Measurements from ENCODE around the gene CLIC4. TPM values are rescaled to one million over a fixed set of nuclear protein-coding genes. Genes with fewer than 3 reads are reported as not detected.
"Not testable (repeated sequence)": the region's sequence is repeated elsewhere in the genome, so short reads cannot be mapped to it uniquely, and the experiment has no call there.

Gene CLIC4
- total RNA-seq, 2 donors from 2014 or later = 740 to 777 TPM

DNA sequence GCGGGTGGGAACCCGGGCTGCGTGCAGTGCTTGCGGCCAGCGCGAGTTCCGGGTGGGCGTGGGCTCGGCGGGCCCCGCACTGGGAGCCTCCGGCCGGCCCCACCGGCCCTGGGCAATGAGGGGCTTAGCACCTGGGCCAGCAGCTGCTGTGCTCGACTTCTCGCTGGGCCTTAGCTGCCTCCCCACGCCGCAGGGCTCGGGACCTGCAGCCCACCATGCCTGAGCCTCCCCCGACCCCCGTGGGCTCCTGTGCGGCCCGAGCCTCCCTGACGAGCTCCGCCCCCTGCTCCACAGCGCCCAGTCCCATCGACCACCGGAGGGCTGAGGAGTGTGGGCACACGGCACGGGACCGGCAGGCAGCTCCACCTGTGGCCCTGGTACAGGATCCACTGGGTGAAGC, 23.7 kb upstream of the CLIC4 start:
- H3K4me1 ChIP-seq (ENCODE audit: control insufficient read depth in 1 of 2, low read depth in 2 of 2) = peaks cover 21 to 41% of the 10 kb centered on the region in 2 donors
- H3K27ac ChIP-seq = no peak overlapping the region

DNA sequence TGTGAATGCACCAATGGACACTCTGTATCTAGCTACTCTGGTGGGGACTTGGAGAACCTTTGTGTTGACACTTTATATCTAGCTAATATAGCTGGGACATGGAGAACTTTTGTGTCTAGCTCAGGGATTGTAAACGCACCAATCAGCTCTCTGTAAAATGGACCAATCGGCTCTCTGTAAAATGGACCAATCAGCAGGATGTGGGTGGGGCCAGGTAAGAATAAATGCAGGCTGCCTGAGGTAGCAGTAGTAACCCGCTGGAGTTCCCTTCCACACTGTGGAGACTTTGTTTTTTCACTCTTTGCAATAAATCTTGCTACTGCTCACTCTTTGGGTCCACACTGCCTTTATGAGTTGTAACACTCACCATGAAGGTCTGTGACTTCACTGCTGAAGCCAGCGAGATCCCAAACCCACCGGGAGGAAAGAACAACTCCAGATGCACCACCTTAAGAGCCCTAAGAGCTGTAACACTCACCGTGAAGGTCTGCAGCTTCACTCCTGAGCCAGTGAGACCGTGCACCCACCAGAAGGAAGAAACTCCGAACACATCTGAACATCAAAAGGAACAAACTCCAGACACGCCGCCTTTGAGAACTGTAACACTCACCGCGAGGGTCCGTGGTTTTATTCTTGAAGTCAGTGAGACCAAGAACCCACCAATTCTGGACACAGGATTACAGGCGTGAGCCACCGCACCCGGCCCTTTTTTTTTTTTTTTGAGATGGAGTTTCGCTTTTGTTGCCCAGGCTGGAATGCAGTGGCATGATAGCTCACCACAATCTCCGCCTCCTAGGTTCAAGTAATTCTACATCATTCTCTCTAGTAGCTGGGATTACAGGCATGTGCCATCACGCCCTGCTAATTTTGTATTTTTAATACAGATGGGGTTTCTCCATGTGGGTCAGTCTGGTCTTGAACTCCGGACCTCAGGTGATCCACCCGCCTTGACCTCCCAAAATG, 22.9 kb upstream of the CLIC4 start:
- H3K27me3 ChIP-seq (replicated peaks; ENCODE audit: insufficient read depth); DNase-seq (ENCODE audit: low spot score); ATAC-seq (ENCODE audit: insufficient number of reproducible peaks, low FRiP score, low read depth); H3K9me3 ChIP-seq; H3K27ac ChIP-seq; H3K36me3 ChIP-seq; H3K4me3 ChIP-seq: not testable (repeated sequence)
- H3K4me1 ChIP-seq (ENCODE audit: control insufficient read depth in 1 of 2, low read depth in 2 of 2) = peaks cover 24 to 41% of the 10 kb centered on the region in 2 donors

More for the DNA sequence above, 23.7 kb upstream of the CLIC4 start:
- TF ChIP-seq, protein P1, sequence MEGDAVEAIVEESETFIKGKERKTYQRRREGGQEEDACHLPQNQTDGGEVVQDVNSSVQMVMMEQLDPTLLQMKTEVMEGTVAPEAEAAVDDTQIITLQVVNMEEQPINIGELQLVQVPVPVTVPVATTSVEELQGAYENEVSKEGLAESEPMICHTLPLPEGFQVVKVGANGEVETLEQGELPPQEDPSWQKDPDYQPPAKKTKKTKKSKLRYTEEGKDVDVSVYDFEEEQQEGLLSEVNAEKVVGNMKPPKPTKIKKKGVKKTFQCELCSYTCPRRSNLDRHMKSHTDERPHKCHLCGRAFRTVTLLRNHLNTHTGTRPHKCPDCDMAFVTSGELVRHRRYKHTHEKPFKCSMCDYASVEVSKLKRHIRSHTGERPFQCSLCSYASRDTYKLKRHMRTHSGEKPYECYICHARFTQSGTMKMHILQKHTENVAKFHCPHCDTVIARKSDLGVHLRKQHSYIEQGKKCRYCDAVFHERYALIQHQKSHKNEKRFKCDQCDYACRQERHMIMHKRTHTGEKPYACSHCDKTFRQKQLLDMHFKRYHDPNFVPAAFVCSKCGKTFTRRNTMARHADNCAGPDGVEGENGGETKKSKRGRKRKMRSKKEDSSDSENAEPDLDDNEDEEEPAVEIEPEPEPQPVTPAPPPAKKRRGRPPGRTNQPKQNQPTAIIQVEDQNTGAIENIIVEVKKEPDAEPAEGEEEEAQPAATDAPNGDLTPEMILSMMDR (IDR thresholded peaks at IDR 0.05) = no peak
- no peaks in the 10 kb centered on the region for H3K27me3 ChIP-seq (replicated peaks; ENCODE audit: insufficient read depth)
- DNase-seq (ENCODE audit: low spot score) (no peak), ATAC-seq (ENCODE audit: insufficient number of reproducible peaks, low FRiP score, low read depth) (no peak)
- H3K4me3 ChIP-seq = no peak overlapping the region
- H3K9me3 ChIP-seq = no peaks in the 10 kb centered on the region
- no peaks in the 10 kb centered on the region for H3K36me3 ChIP-seq

DNA sequence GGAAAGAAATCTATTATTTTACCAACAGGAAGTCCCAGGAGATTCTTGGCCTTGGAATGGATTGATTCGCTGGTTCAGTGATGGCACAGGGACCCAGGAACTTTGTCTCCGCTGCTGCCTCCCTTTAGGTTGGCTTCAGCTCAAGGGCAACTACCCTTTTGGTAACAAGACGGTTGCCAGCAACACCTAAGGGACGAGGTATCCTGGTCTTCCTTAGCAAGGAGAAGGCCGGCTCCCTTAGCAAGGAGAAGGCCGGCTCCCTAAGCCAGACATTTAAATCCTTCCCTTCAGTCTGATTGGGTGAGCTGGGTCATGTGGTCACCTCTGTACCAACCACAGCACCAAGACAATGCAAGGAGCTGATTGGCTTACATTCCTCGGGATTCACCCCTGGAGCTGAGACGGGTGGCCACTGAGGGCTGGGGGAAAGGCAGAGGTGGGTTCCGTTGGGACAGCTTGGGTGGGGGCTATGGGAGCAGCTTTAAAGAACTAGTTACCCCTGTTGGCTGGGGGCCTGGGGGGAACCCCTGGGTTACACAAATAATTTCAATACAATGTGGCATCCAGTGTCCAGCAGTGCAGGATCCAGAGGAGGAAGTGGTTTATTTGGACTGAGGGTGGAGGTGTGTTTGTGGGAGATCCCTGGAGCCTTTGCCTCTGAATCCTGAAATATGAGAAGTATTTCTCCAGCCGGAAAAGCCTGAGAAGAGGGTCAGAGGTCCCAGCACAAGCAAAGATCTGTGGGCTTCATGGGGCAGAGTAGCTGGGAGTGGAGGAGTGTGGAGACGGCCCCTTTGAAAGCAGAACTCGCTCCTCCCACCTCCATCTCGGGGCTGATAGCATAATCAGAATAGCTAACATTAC, 20.7 kb upstream of the CLIC4 start:
- Histone ChIP-seq H3K4me3 (no peak overlapping the region), H3K36me3 (no peaks in the 10 kb centered on the region), H3K9me3 (no peaks in the 10 kb centered on the region), H3K27ac (peak overlapping the region; percentile 30 to 67), H3K27me3 (replicated peaks; ENCODE audit: insufficient read depth) (no peaks in the 10 kb centered on the region), H3K4me1 (ENCODE audit: control insufficient read depth in 1 of 2, low read depth in 2 of 2) (peaks cover 17 to 26% of the 10 kb centered on the region in 2 donors)
- TF ChIP-seq, protein P1 (IDR thresholded peaks at IDR 0.05) = no peak
- ATAC-seq (ENCODE audit: insufficient number of reproducible peaks, low FRiP score, low read depth) (no peak), DNase-seq (ENCODE audit: low spot score) (no peak)

DNA sequence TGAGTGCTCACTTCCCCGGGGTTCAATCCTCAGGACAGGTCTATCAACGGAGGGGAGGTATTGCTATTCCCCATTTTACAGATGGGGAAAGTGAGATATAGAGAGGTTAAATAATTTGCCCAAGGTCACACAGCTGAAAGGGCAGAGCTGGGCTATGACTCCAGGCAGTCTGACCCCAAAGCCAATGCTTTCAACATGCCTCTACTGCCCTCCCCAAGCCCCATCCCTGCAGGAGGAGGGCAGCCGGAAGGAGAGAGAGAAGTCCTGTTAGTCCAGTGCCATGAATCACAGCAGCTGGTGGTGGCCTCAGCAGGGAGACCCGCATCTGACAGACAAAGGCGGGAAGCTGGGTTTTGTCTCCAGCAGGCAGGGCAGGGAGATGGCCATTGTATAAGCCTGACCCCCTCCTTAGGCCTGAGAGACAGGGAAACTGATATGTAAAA, 20.0 kb upstream of the CLIC4 start:
- no peaks in the 10 kb centered on the region for H3K36me3 ChIP-seq
- no peaks in the 10 kb centered on the region for H3K9me3 ChIP-seq
- no peak overlapping the region for H3K4me3 ChIP-seq
- ATAC-seq (ENCODE audit: insufficient number of reproducible peaks, low FRiP score, low read depth) (no peak), DNase-seq (ENCODE audit: low spot score) (no peak)
- TF ChIP-seq, protein P1 (IDR thresholded peaks at IDR 0.05) = no peak
- peaks cover 12 to 19% of the 10 kb centered on the region in 2 donors for H3K4me1 ChIP-seq (ENCODE audit: control insufficient read depth in 1 of 2, low read depth in 2 of 2)
- H3K27ac ChIP-seq = peak overlapping the region; percentile 30 to 67
- no peaks in the 10 kb centered on the region for H3K27me3 ChIP-seq (replicated peaks; ENCODE audit: insufficient read depth)

DNA sequence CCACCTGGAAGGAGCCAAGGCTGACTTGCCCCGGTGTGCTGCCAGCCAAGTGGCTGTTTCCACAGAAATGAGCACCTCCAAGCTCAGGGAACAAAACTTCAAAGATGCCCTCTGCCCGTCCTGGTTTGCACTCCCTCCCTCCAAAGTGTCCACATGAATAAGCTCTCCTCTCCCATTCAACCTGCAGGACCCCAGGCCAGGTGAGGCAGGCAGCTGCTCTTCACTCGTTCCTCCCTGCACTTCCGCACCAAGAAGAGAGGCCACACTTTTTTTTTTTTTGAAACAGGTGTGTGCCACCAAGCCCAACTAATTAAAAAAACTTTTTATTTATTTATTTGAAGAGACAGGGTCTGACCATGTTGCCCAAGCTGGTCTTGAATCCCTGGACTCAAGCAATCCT, 18.5 kb upstream of the CLIC4 start:
- Histone ChIP-seq H3K36me3 (no peaks in the 10 kb centered on the region), H3K9me3 (no peaks in the 10 kb centered on the region), H3K27me3 (replicated peaks; ENCODE audit: insufficient read depth) (no peaks in the 10 kb centered on the region), H3K27ac (no peak overlapping the region), H3K4me3 (no peak overlapping the region), H3K4me1 (ENCODE audit: control insufficient read depth in 1 of 2, low read depth in 2 of 2) (peaks cover 9 to 20% of the 10 kb centered on the region in 2 donors)
- no peak for DNase-seq (ENCODE audit: low spot score)
- TF ChIP-seq, protein P1 (IDR thresholded peaks at IDR 0.05) = no peak
- no peak for ATAC-seq (ENCODE audit: insufficient number of reproducible peaks, low FRiP score, low read depth)

All from thoracic aorta (tissue), 2 donors.